A549 (cell line): ENCODE data around the gene TSC22D3.

ENCODE experiments used
- CHD2 ChIP-seq: fragments of 150-350 bp; IDR thresholded peaks from 2 replicates; pipeline ENCODE4 v1.6.1; 2014; ENCODE audit warnings: low read length; ENCODE audit not compliant: partially characterized antibody
- CTCF ChIP-seq: fragments of >200 bp; sonication (Bioruptor Twin); formaldehyde crosslinking; IDR thresholded peaks from 3 replicates; pipeline ENCODE4 v1.5.1; 2016
- MAFK ChIP-seq: fragments of 450-650 bp; IDR thresholded peaks from 2 replicates; pipeline ENCODE4 v1.6.1; 2014; ENCODE audit not compliant: partially characterized antibody
- MYC ChIP-seq: IDR thresholded peaks from 2 replicates; pipeline ENCODE4 v1.6.1; 2012; ENCODE audit warnings: mild to moderate bottlenecking, inconsistent platforms, low read length, improper control_type of control experiment, borderline replicate concordance

GRCh38 chrX:107738272-107738671 is 37.3 kb downstream of the TSC22D3 start:
- TF ChIP-seq MAFK = no peak
- TF ChIP-seq MYC = no peak
- no peak for TF ChIP-seq CTCF
- TF ChIP-seq CHD2 = no peak
